Endodermal cell (in vitro differentiated cells): ENCODE results near the gene VSIG10. TPM values are rescaled to one million over a fixed set of nuclear protein-coding genes. Genes with fewer than 3 reads are reported as not detected.

ENCODE experiments used
- DNase-seq: peaks from one replicate; pipeline ENCODE4 v3.0.0-alpha.2; 2017
- H3K27ac ChIP-seq: 2 replicates; pipeline ENCODE4 v1.5.1; 2013; ENCODE audit warnings: mild to moderate bottlenecking, low read depth, low read length, moderate library complexity
- H3K27me3 ChIP-seq: 2 replicates; pipeline ENCODE4 v1.6.1; 2013; ENCODE audit warnings: mild to moderate bottlenecking, low read length, moderate library complexity; ENCODE audit not compliant: insufficient read depth, control insufficient read depth, poor library complexity, severe bottlenecking
- H3K36me3 ChIP-seq: 2 replicates; pipeline ENCODE4 v1.7.0; 2013; ENCODE audit warnings: mild to moderate bottlenecking, low read length, moderate library complexity; ENCODE audit not compliant: control insufficient read depth, insufficient read depth
- H3K4me1 ChIP-seq: one replicate; pipeline ENCODE4 v1.7.0; 2013; ENCODE audit warnings: low read length; ENCODE audit not compliant: control insufficient read depth, insufficient read depth
- H3K4me3 ChIP-seq: 2 replicates; pipeline ENCODE4 v1.5.1; 2013; ENCODE audit warnings: mild to moderate bottlenecking, low read length, moderate library complexity
- H3K9ac ChIP-seq: 2 replicates; pipeline ENCODE4 v1.6.1; 2013; ENCODE audit warnings: mild to moderate bottlenecking, low read length, moderate library complexity; ENCODE audit not compliant: poor library complexity, severe bottlenecking; ENCODE audit errors: extremely low read depth
- H3K9me3 ChIP-seq: 2 replicates; pipeline ENCODE4 v1.6.1; 2013; ENCODE audit warnings: mild to moderate bottlenecking, low read length, moderate library complexity; ENCODE audit not compliant: control insufficient read depth
- H3K27ac Mint-ChIP-seq: 2 replicates; pipeline ENCODE4 v1.8.0; 2020; ENCODE audit warnings: mixed read lengths
- H3K27me3 Mint-ChIP-seq: 2 replicates; pipeline ENCODE4 v1.8.0; 2021; ENCODE audit warnings: mild to moderate bottlenecking, mixed read lengths; ENCODE audit not compliant: insufficient read depth
- H3K36me3 Mint-ChIP-seq: 2 replicates; pipeline ENCODE4 v1.8.0; 2020; ENCODE audit warnings: low read depth, mixed read lengths
- H3K4me1 Mint-ChIP-seq: 2 replicates; pipeline ENCODE4 v1.8.0; 2020; ENCODE audit warnings: mixed read lengths
- H3K4me3 Mint-ChIP-seq: 2 replicates; pipeline ENCODE4 v1.8.0; 2020; ENCODE audit warnings: mild to moderate bottlenecking, moderate library complexity, mixed read lengths
- H3K9me3 Mint-ChIP-seq: 2 replicates; pipeline ENCODE4 v1.8.0; 2020; ENCODE audit warnings: mild to moderate bottlenecking, mixed read lengths
- WGBS, 2 experiments: methylation state at CpG; one replicate each; pipeline versions ENCODE4 v1.1.5 to v1.1.7; 2013; ENCODE audit warnings: missing lambda C conversion rate in 2 of 2, mixed read lengths in 1 of 2; ENCODE audit not compliant: insufficient coverage in 1 of 2, insufficient read length in 1 of 2; 5-methylcytosine and 5-hydroxymethylcytosine counted together
- total RNA-seq, 2 donors: library from RNA; stranded (reverse); fragmentation: NEBNext Ultra II Directional in 1 of 2; extraction: Animal tissue kit (Norgen Biotek cat#: 25700) in 1 of 2; gene quantifications; 2 replicates in 1 of 2; 3 replicates in 1 of 2; pipeline ENCODE4 v1.2.1, GENCODE V29; 2021
- TF ChIP-seq, protein P1 (sequence below): fragments of 200-600 bp; sonication (generic); conservative IDR thresholded peaks from 2 replicates; pipeline ENCODE4 v1.5.0; 2021; ENCODE audit warnings: antibody characterized with exemption, mild to moderate bottlenecking

VSIG10 gene
- total RNA-seq, 2 donors from 2014 or later = 35.4 to 43.8 TPM

DNA sequence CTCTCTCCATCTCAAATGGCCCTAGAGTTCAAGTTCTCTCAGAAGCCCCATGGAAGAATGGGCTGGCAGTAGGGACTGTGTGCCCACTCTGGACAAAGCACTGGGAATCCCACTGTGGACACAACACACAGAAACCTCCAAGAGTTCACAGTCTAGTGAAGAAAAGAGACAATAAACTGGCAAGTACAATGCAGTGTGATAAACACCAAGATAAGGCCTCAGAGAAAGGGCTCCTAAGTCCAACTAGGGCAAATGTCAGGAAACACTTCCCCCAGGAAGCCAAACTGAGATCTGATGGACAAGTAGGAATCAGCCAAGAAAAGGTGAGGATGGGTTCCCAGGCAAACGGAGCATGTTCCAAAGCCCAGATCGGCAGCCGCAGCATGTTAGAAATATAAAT is 5.4 kb downstream of the VSIG10 start:
- H3K27me3 ChIP-seq = no peaks in the 10 kb centered on the region
- no peaks in the 10 kb centered on the region for H3K9me3 Mint-ChIP-seq
- peaks cover 16% of the 10 kb centered on the region for H3K36me3 ChIP-seq
- peak overlapping the region; percentile 24 for H3K27ac ChIP-seq
- TF ChIP-seq, protein P1, sequence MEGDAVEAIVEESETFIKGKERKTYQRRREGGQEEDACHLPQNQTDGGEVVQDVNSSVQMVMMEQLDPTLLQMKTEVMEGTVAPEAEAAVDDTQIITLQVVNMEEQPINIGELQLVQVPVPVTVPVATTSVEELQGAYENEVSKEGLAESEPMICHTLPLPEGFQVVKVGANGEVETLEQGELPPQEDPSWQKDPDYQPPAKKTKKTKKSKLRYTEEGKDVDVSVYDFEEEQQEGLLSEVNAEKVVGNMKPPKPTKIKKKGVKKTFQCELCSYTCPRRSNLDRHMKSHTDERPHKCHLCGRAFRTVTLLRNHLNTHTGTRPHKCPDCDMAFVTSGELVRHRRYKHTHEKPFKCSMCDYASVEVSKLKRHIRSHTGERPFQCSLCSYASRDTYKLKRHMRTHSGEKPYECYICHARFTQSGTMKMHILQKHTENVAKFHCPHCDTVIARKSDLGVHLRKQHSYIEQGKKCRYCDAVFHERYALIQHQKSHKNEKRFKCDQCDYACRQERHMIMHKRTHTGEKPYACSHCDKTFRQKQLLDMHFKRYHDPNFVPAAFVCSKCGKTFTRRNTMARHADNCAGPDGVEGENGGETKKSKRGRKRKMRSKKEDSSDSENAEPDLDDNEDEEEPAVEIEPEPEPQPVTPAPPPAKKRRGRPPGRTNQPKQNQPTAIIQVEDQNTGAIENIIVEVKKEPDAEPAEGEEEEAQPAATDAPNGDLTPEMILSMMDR = no peak
- no peak overlapping the region for H3K4me3 Mint-ChIP-seq
- no peak overlapping the region for H3K4me3 ChIP-seq
- H3K4me1 ChIP-seq = no peaks in the 10 kb centered on the region
- peak; percentile 56 for DNase-seq
- H3K4me1 Mint-ChIP-seq = peaks cover 16% of the 10 kb centered on the region
- H3K27me3 Mint-ChIP-seq = no peaks in the 10 kb centered on the region
- H3K27ac Mint-ChIP-seq = peak overlapping the region; percentile 59
- H3K9me3 ChIP-seq = no peaks in the 10 kb centered on the region
- no peak overlapping the region for H3K9ac ChIP-seq
- WGBS, 2 experiments = 93% methylated on average over 3 of the region's 3 CpGs; no CpG with 5 or more reads in 1 of the 2 experiments
- H3K36me3 Mint-ChIP-seq = peaks cover 18% of the 10 kb centered on the region

DNA sequence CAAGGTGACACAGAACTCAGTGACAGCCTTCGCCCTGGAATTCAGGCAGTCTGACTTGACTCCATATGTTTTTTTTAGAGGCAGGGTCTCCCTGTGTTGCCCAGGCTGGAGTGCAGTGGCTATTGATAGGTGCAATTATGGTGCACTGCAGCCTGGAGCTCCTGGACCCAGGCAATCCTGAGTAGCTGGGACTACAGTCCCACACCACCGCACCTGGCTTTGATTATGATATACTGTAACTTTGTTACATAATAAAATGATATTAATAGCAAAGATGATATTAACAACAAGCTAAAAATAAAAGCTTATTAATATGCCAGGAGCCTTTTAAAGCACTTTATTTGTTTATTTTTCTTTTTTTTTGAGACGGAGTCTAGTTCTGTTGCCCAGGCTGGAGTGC is 9.8 kb downstream of the VSIG10 start:
- no peaks in the 10 kb centered on the region for H3K27me3 ChIP-seq
- WGBS, 2 experiments = 93 to 100% methylated on average over 1 to 2 of the region's 3 CpGs
- no peak for DNase-seq
- Mint-ChIP-seq H3K4me1 (peaks cover 5% of the 10 kb centered on the region), H3K27ac (no peak overlapping the region), H3K4me3 (no peak overlapping the region), H3K27me3 (no peaks in the 10 kb centered on the region), H3K36me3 (peaks cover 42% of the 10 kb centered on the region), H3K9me3 (no peaks in the 10 kb centered on the region)
- TF ChIP-seq, protein P1 = no peak
- H3K4me1 ChIP-seq = no peaks in the 10 kb centered on the region
- no peaks in the 10 kb centered on the region for H3K9me3 ChIP-seq
- H3K9ac ChIP-seq = no peak overlapping the region
- H3K4me3 ChIP-seq = no peak overlapping the region
- H3K36me3 ChIP-seq = peaks cover 18% of the 10 kb centered on the region
- H3K27ac ChIP-seq = no peak overlapping the region

DNA sequence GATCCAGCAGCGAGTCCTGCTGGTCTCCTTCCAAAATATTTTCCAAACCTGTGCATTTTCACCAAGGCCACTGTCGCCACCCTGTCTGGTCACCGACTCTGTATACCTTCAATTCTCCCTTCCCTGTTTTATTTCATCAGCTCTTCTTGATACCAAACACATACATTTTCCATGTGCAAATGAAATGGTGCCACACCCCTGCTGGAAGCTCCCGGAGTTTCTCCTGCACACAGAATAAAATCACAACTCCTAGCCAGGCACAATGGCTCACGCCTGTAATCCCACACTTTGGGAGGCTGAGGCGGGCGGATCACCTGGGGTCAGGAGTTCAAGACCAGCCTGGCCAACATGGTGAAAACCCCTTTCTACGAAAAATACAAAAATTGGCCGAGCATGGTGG is 14.0 kb downstream of the VSIG10 start:
- Mint-ChIP-seq H3K4me3 (no peak overlapping the region), H3K36me3 (peaks cover 53% of the 10 kb centered on the region), H3K9me3 (no peaks in the 10 kb centered on the region), H3K4me1 (no peaks in the 10 kb centered on the region), H3K27me3 (no peaks in the 10 kb centered on the region), H3K27ac (no peak overlapping the region)
- 92 to 93% methylated on average over 5 to 9 of the region's 9 CpGs for WGBS, 2 experiments
- no peaks in the 10 kb centered on the region for H3K4me1 ChIP-seq
- H3K27ac ChIP-seq = no peak overlapping the region
- H3K36me3 ChIP-seq = peaks cover 19% of the 10 kb centered on the region
- TF ChIP-seq, protein P1 = no peak
- H3K9ac ChIP-seq = no peak overlapping the region
- H3K4me3 ChIP-seq = no peak overlapping the region
- DNase-seq = no peak
- H3K9me3 ChIP-seq = no peaks in the 10 kb centered on the region
- no peaks in the 10 kb centered on the region for H3K27me3 ChIP-seq
